Lower leg skin (tissue), 4 donors: Measurements from ENCODE around the gene AFDN. TPM values are rescaled to one million over a fixed set of nuclear protein-coding genes. Genes with fewer than 3 reads are reported as not detected.

Source experiments
- DNase-seq, 2 donors: peaks; one replicate each; pipeline ENCODE4 v3.0.0-alpha.2; 2019; ENCODE audit warnings: low spot score in 2 of 2
- H3K4me3 ChIP-seq: fragments of 200-600 bp; sonication (generic); 2 replicates; pipeline ENCODE4 v1.5.1; 2017; ENCODE audit warnings: mild to moderate bottlenecking, low read depth; ENCODE audit not compliant: poor library complexity, severe bottlenecking
- POLR2A ChIP-seq, 2 donors: fragments of 450-650 bp; IDR thresholded peaks; one replicate each; pipeline ENCODE4 v1.6.1; 2016 to 2017; ENCODE audit warnings: antibody characterized with exemption in 2 of 2, mild to moderate bottlenecking in 1 of 2, moderate library complexity in 1 of 2
- whole genome bisulfite sequencing, 2 donors: methylation state at CpG; one replicate each; pipeline ENCODE4 v1.1.5; 2018; 5-methylcytosine and 5-hydroxymethylcytosine counted together
- intact Hi-C: fragments of 100-400 bp; cut with DNase I; formaldehyde crosslinking; loops from one replicate; pipeline ENCODE4 v1.15.0; 2023; ENCODE audit warnings: low total_unique reads
- total RNA-seq, 4 donors: library from RNA; depleted of rRNA; stranded (reverse); fragments of >200 nt; gene quantifications; one replicate each; pipeline ENCODE4 v1.1.0, GENCODE V29; 2016
- TF ChIP-seq, protein P1 (sequence below), 3 donors: fragments of 450-650 bp; IDR thresholded peaks; one replicate each; pipeline ENCODE4 v1.5.1; 2016; ENCODE audit warnings: antibody characterized with exemption in 3 of 3, mild to moderate bottlenecking in 3 of 3, moderate library complexity in 2 of 3

The AFDN gene
- total RNA-seq, 4 donors from 2014 or later = 137 to 213 (median 168) TPM

- intact Hi-C loops = no loop called here
- H3K4me3 ChIP-seq = no peak overlapping the region
- DNase-seq = no peak
- WGBS, 2 donors = 91 to 94% methylated on average over 1 of the region's 1 CpG
- TF ChIP-seq POLR2A (IDR thresholded peaks at IDR 0.05) = no peak
- TF ChIP-seq, protein P1, sequence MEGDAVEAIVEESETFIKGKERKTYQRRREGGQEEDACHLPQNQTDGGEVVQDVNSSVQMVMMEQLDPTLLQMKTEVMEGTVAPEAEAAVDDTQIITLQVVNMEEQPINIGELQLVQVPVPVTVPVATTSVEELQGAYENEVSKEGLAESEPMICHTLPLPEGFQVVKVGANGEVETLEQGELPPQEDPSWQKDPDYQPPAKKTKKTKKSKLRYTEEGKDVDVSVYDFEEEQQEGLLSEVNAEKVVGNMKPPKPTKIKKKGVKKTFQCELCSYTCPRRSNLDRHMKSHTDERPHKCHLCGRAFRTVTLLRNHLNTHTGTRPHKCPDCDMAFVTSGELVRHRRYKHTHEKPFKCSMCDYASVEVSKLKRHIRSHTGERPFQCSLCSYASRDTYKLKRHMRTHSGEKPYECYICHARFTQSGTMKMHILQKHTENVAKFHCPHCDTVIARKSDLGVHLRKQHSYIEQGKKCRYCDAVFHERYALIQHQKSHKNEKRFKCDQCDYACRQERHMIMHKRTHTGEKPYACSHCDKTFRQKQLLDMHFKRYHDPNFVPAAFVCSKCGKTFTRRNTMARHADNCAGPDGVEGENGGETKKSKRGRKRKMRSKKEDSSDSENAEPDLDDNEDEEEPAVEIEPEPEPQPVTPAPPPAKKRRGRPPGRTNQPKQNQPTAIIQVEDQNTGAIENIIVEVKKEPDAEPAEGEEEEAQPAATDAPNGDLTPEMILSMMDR (IDR thresholded peaks at IDR 0.05) = no peak
Observed at GRCh38 chr6:167947716-167948115, 121.0 kb downstream of the AFDN start.

- intact Hi-C loops = no loop called here
- TF ChIP-seq, protein P1 (IDR thresholded peaks at IDR 0.05) = no peak
- no peak for TF ChIP-seq POLR2A (IDR thresholded peaks at IDR 0.05)
- WGBS, 2 donors = 74 to 83% methylated on average over 4 of the region's 4 CpGs
- no peak overlapping the region for H3K4me3 ChIP-seq
- DNase-seq = no peak
Observed at GRCh38 chr6:167948716-167949115, 122.0 kb downstream of the AFDN start.

GRCh38 chr6:167949121-167949684 is 122.5 kb downstream of the AFDN start:
- intact Hi-C loops = no loop called here
- H3K4me3 ChIP-seq = no peak overlapping the region
- TF ChIP-seq, protein P1 (IDR thresholded peaks at IDR 0.05) = no peak
- TF ChIP-seq POLR2A (IDR thresholded peaks at IDR 0.05) = no peak
- 72 to 74% methylated on average over 7 of the region's 7 CpGs for WGBS, 2 donors
- no peak for DNase-seq

DNA sequence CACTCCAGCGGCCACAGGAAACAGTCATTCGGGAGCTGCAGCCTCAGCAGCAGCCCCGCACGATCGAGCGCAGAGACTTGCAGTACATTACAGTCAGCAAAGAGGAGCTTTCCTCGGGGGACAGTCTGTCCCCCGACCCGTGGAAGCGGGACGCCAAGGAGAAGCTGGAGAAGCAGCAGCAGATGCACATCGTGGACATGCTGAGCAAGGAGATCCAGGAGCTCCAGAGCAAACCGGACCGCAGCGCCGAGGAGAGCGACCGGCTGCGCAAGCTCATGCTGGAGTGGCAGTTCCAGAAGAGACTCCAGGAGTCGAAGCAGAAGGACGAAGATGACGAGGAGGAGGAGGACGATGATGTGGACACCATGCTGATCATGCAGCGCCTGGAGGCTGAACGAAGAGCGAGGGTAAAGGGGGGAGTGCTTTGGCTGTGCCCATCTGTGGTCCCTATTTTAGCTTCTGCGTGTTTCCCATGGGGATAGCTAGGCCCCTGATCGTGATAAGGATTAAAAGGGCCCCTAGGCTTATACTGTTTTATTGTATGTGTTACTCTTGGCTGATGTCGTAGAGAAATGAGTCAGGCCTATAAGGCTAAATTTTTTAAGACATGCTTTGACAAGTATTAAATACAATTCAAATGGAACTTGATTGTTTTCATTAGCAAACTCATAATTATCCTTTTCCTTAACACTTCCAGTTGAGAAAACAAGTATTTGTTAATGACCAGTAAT is 125.2 kb downstream of the AFDN start:
- intact Hi-C loops = no loop called here
- no peak overlapping the region for H3K4me3 ChIP-seq
- WGBS, 2 donors = 91 to 93% methylated on average over 29 of the region's 29 CpGs
- no peak for TF ChIP-seq POLR2A (IDR thresholded peaks at IDR 0.05)
- TF ChIP-seq, protein P1 (IDR thresholded peaks at IDR 0.05) = no peak
- DNase-seq = no peak

DNA sequence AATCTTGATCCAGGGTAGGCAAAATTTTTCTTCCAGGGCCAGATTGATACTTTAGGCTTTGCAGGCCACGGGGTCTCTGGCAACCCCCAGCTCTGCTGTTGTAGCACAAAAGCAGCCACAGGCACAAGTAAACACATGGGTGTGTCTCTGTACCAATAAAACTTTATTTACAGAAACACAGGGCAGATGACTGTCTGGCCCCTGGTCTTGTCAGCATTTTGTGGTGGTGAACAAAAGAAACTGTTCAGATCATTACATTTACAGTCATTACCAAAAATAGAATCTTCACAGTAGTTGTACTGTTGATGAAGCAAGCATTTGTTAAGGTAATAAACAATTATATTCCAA is 125.8 kb downstream of the AFDN start:
- intact Hi-C loops = no loop called here
- no peak overlapping the region for H3K4me3 ChIP-seq
- DNase-seq = no peak
- TF ChIP-seq POLR2A (IDR thresholded peaks at IDR 0.05) = no peak
- TF ChIP-seq, protein P1 (IDR thresholded peaks at IDR 0.05) = no peak
- WGBS, 2 donors = 87 to 93% methylated on average over 1 of the region's 1 CpG
